ENCODE measurements around the gene AXIN1.

AXIN1 gene

GRCh38 chr16:242281-242680, 110.2 kb downstream of the AXIN1 start:
- Histone ChIP-seq H3K27ac (ENCODE audit: low read length) (no peak overlapping the region), H3K27me3 (replicated peaks; ENCODE audit: insufficient read depth, low read length) (no peaks in the 10 kb centered on the region), H3K36me3 (replicated peaks; ENCODE audit: insufficient read depth, low read length) (no peaks in the 10 kb centered on the region), H4K20me1 (ENCODE audit: insufficient read depth, low read length) (no peaks in the 10 kb centered on the region), H3K4me3 (ENCODE audit: low read length) (no peak overlapping the region), H3K9me3 (replicated peaks; ENCODE audit: insufficient read depth, low read length) (no peaks in the 10 kb centered on the region), H3K9ac (ENCODE audit: low read length) (no peak overlapping the region), H3K9me2 (replicated peaks; ENCODE audit: insufficient read depth, low read length) (no peaks in the 10 kb centered on the region), H3K79me2 (ENCODE audit: low read length) (no peaks in the 10 kb centered on the region), H3K4me2 (ENCODE audit: low read depth, low read length) (no peak overlapping the region), H3K4me1 (ENCODE audit: low read length) (0 out of 2 replicates have a peak, but pooled peaks cover 4% of the 10 kb centered on the region), H3F3A (ENCODE audit: insufficient read depth, low read length) (no peaks in the 10 kb centered on the region), H2AFZ (ENCODE audit: low read length) (no peak overlapping the region)
- TF ChIP-seq EZH2phosphoT487 (IDR thresholded peaks at IDR 0.05; ENCODE audit: low read length) (no peak), CTCF (IDR thresholded peaks at IDR 0.05; ENCODE audit: low read length) (no peak), EZH2 (optimal IDR thresholded peaks at IDR 0.05; ENCODE audit: low read depth, low read length) (no peak)
- no peak for DNase-seq

GRCh38 chr16:240559-240958, 112.0 kb downstream of the AXIN1 start:
- Histone ChIP-seq H3K4me2 (ENCODE audit: low read depth, low read length) (no peak overlapping the region), H3F3A (ENCODE audit: insufficient read depth, low read length) (peaks cover 2% of the 10 kb centered on the region), H4K20me1 (ENCODE audit: insufficient read depth, low read length) (no peaks in the 10 kb centered on the region), H3K9me2 (replicated peaks; ENCODE audit: insufficient read depth, low read length) (no peaks in the 10 kb centered on the region), H2AFZ (ENCODE audit: low read length) (no peak overlapping the region), H3K27ac (ENCODE audit: low read length) (no peak overlapping the region), H3K9me3 (replicated peaks; ENCODE audit: insufficient read depth, low read length) (no peaks in the 10 kb centered on the region), H3K36me3 (replicated peaks; ENCODE audit: insufficient read depth, low read length) (no peaks in the 10 kb centered on the region), H3K9ac (ENCODE audit: low read length) (no peak overlapping the region), H3K4me3 (ENCODE audit: low read length) (no peak overlapping the region), H3K4me1 (ENCODE audit: low read length) (0 out of 2 replicates have a peak, but pooled peaks cover 4% of the 10 kb centered on the region), H3K79me2 (ENCODE audit: low read length) (no peaks in the 10 kb centered on the region; the same call in 1 of the 2 replicates), H3K27me3 (replicated peaks; ENCODE audit: insufficient read depth, low read length) (no peaks in the 10 kb centered on the region)
- no peak for DNase-seq
- TF ChIP-seq EZH2 (optimal IDR thresholded peaks at IDR 0.05; ENCODE audit: low read depth, low read length) = no peak
- no peak for TF ChIP-seq EZH2phosphoT487 (IDR thresholded peaks at IDR 0.05; ENCODE audit: low read length)
- no peak for TF ChIP-seq CTCF (IDR thresholded peaks at IDR 0.05; ENCODE audit: low read length)

GRCh38 chr16:239948-240277, 112.6 kb downstream of the AXIN1 start:
- Histone ChIP-seq H3F3A (ENCODE audit: insufficient read depth, low read length) (peaks cover 9% of the 10 kb centered on the region), H3K36me3 (replicated peaks; ENCODE audit: insufficient read depth, low read length) (no peaks in the 10 kb centered on the region), H3K4me1 (ENCODE audit: low read length) (0 out of 2 replicates have a peak, but pooled peaks cover 4% of the 10 kb centered on the region), H4K20me1 (ENCODE audit: insufficient read depth, low read length) (no peaks in the 10 kb centered on the region), H3K27ac (ENCODE audit: low read length) (no peak overlapping the region), H3K79me2 (ENCODE audit: low read length) (no peaks in the 10 kb centered on the region; the same call in 1 of the 2 replicates), H2AFZ (ENCODE audit: low read length) (no peak overlapping the region), H3K9me2 (replicated peaks; ENCODE audit: insufficient read depth, low read length) (no peaks in the 10 kb centered on the region), H3K4me3 (ENCODE audit: low read length) (no peak overlapping the region), H3K27me3 (replicated peaks; ENCODE audit: insufficient read depth, low read length) (no peaks in the 10 kb centered on the region), H3K9ac (ENCODE audit: low read length) (no peak overlapping the region), H3K9me3 (replicated peaks; ENCODE audit: insufficient read depth, low read length) (no peaks in the 10 kb centered on the region), H3K4me2 (ENCODE audit: low read depth, low read length) (no peak overlapping the region)
- DNase-seq = no peak
- TF ChIP-seq CTCF (IDR thresholded peaks at IDR 0.05; ENCODE audit: low read length) (no peak), EZH2 (optimal IDR thresholded peaks at IDR 0.05; ENCODE audit: low read depth, low read length) (no peak), EZH2phosphoT487 (IDR thresholded peaks at IDR 0.05; ENCODE audit: low read length) (no peak)
